ENCODE data around the gene RAB22A.

GRCh38 chr20:58392286-58392685, 82.8 kb downstream of the RAB22A start:
- TF ChIP-seq CTCF (IDR thresholded peaks at IDR 0.05; ENCODE audit: borderline replicate concordance, extremely low read depth, low read length, poor library complexity, severe bottlenecking): no peak
- no peak for TF ChIP-seq EZH2 (IDR thresholded peaks at IDR 0.05; ENCODE audit: borderline replicate concordance, low read depth, low read length, severe bottlenecking)

Measured in DND-41 (cell line).